ENCODE measurements around the gene PDGFD.

The PDGFD gene

DNA sequence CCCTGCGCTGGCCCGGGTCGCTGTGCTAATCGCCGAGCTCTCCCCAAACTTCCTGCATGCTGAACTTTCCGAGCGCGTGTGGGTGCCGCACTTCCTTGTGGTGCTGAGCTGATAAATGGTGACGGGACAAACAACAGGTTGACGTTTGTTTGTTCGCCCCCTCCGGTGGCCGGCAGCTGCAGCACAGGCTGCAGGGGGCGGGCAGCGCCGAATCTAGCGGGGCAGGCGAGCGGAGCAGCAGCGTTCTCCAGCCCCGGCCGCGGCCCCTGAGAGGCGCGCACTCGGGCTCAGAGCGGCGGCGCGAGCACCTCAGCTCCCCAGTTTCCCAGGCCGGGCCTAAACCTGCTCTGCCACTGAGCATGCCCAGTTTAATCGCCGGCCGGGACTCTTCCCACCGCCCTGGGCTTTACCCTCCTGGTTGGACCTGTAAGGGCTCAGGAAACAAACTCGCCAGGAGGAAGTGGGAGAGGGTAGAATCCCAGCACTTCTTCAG is at the start of gene PDGFD:
TSS of gene PDGFD (minus strand) at position 120 of the 493 bp plus-strand sequence.
- Histone ChIP-seq H4K20me1 (ENCODE audit: insufficient read depth, low read length) (no peaks in the 10 kb centered on the region), H3K36me3 (replicated peaks; ENCODE audit: low read depth, low read length) (no peaks in the 10 kb centered on the region), H3K4me3 (ENCODE audit: low read length) (peak within 1 kb of the TSS; percentile 82), H3K4me2 (ENCODE audit: low read length) (peak within 1 kb of the TSS; percentile 97), H3K9ac (ENCODE audit: low read length) (peak within 1 kb of the TSS; percentile 50), H3K27me3 (ENCODE audit: low read depth, low read length) (peaks cover 13% of the 10 kb centered on the region), H3K79me2 (ENCODE audit: low read length) (no peaks in the 10 kb centered on the region), H3K27ac (ENCODE audit: low read length) (no peak within 1 kb of the TSS), H3K9me3 (ENCODE audit: insufficient read depth, low read length) (no peaks in the 10 kb centered on the region), H2AFZ (ENCODE audit: low read depth, low read length) (peak within 1 kb of the TSS; percentile 92), H3K4me1 (ENCODE audit: low read length) (peaks cover 9% of the 10 kb centered on the region)
- TF ChIP-seq EZH2phosphoT487 (IDR thresholded peaks at IDR 0.05; ENCODE audit: low read depth), result no peak
- TF ChIP-seq, protein P1, sequence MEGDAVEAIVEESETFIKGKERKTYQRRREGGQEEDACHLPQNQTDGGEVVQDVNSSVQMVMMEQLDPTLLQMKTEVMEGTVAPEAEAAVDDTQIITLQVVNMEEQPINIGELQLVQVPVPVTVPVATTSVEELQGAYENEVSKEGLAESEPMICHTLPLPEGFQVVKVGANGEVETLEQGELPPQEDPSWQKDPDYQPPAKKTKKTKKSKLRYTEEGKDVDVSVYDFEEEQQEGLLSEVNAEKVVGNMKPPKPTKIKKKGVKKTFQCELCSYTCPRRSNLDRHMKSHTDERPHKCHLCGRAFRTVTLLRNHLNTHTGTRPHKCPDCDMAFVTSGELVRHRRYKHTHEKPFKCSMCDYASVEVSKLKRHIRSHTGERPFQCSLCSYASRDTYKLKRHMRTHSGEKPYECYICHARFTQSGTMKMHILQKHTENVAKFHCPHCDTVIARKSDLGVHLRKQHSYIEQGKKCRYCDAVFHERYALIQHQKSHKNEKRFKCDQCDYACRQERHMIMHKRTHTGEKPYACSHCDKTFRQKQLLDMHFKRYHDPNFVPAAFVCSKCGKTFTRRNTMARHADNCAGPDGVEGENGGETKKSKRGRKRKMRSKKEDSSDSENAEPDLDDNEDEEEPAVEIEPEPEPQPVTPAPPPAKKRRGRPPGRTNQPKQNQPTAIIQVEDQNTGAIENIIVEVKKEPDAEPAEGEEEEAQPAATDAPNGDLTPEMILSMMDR (IDR thresholded peaks at IDR 0.05; ENCODE audit: low read depth, low read length), result peak; percentile 18; the same call in 1 of the 2 replicates

DNA sequence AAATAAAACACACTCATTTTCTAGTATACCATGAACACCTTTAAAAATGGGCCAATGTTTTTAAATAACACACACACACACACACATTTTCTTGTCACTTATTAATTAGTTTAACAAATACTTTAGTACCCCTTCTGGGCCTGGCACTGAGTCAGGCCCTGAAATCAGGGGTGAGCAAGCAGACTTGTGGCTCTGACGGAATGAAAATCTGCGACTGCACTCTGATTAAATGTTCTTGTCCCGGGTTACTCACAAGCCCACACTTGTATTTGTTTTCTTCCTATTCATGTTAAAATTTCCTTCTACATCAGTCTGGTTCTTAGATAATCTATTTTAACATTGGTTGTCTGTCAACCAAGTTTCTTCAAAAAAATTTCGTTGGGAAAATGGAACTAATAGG is 43.0 kb upstream of the PDGFD start:
- H3K4me1 ChIP-seq (ENCODE audit: low read length), result no peaks in the 10 kb centered on the region
- TF ChIP-seq EZH2phosphoT487 (IDR thresholded peaks at IDR 0.05; ENCODE audit: low read depth), result no peak
- TF ChIP-seq, protein P1 (IDR thresholded peaks at IDR 0.05; ENCODE audit: low read depth, low read length), result no peak
- no peak overlapping the region for H3K27ac ChIP-seq (ENCODE audit: low read length)
- H3K36me3 ChIP-seq (replicated peaks; ENCODE audit: low read depth, low read length), result no peaks in the 10 kb centered on the region
- H3K4me3 ChIP-seq (ENCODE audit: low read length), result no peak overlapping the region
- H3K27me3 ChIP-seq (ENCODE audit: low read depth, low read length), result no peaks in the 10 kb centered on the region
- no peaks in the 10 kb centered on the region for H3K9me3 ChIP-seq (ENCODE audit: insufficient read depth, low read length)
- no peaks in the 10 kb centered on the region for H4K20me1 ChIP-seq (ENCODE audit: insufficient read depth, low read length)
- H3K9ac ChIP-seq (ENCODE audit: low read length), result no peak overlapping the region
- no peak overlapping the region for H2AFZ ChIP-seq (ENCODE audit: low read depth, low read length)
- no peak overlapping the region for H3K4me2 ChIP-seq (ENCODE audit: low read length)
- H3K79me2 ChIP-seq (ENCODE audit: low read length), result no peaks in the 10 kb centered on the region

DNA sequence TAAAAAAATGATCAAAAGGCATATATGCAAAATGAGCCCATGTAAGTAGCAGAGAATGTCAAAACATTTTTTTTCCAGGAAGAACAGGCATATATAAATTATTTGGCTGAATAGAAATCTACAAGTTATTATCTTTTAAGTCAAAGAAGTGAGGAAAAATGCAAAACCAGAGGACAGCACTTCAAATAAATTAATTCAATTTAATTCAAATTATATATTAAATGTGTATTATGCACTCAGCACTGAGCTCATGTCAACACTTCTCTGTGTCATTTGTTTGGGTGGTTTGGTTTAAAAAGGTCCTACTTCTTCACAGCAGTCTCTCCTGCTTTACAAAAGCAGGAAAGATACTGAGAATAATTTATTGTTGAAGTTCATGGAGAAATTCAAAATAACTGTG is 41.9 kb upstream of the PDGFD start:
- Histone ChIP-seq H3K27me3 (ENCODE audit: low read depth, low read length) (no peaks in the 10 kb centered on the region), H3K36me3 (replicated peaks; ENCODE audit: low read depth, low read length) (no peaks in the 10 kb centered on the region), H3K9me3 (ENCODE audit: insufficient read depth, low read length) (no peaks in the 10 kb centered on the region), H4K20me1 (ENCODE audit: insufficient read depth, low read length) (no peaks in the 10 kb centered on the region), H3K4me1 (ENCODE audit: low read length) (no peaks in the 10 kb centered on the region), H3K4me2 (ENCODE audit: low read length) (no peak overlapping the region), H2AFZ (ENCODE audit: low read depth, low read length) (no peak overlapping the region), H3K9ac (ENCODE audit: low read length) (no peak overlapping the region), H3K27ac (ENCODE audit: low read length) (no peak overlapping the region), H3K79me2 (ENCODE audit: low read length) (no peaks in the 10 kb centered on the region), H3K4me3 (ENCODE audit: low read length) (no peak overlapping the region)
- no peak for TF ChIP-seq EZH2phosphoT487 (IDR thresholded peaks at IDR 0.05; ENCODE audit: low read depth)
- TF ChIP-seq, protein P1 (IDR thresholded peaks at IDR 0.05; ENCODE audit: low read depth, low read length), result no peak

DNA sequence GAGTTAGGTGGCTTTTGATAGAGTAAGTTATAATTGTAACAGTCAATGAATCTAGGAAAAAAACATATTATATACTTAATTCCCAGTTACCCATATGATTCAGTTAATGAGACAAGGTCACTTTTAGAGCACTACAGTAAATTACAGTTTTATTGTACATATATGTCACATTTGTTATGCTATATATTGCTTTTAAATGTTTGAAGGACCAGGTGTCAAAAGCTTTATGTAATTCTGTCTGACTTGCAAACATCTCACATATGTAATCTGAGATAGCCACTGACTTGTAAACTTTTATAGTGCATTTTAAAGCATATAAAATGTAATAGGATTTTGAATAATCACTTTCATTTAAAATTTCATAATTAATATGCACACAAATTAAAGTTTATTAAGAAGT is 36.7 kb upstream of the PDGFD start:
- Histone ChIP-seq H3K4me2 (ENCODE audit: low read length) (no peak overlapping the region), H3K27me3 (ENCODE audit: low read depth, low read length) (no peaks in the 10 kb centered on the region), H3K27ac (ENCODE audit: low read length) (no peak overlapping the region), H3K9me3 (ENCODE audit: insufficient read depth, low read length) (no peaks in the 10 kb centered on the region), H3K36me3 (replicated peaks; ENCODE audit: low read depth, low read length) (no peaks in the 10 kb centered on the region), H3K9ac (ENCODE audit: low read length) (no peak overlapping the region), H4K20me1 (ENCODE audit: insufficient read depth, low read length) (no peaks in the 10 kb centered on the region), H3K79me2 (ENCODE audit: low read length) (no peaks in the 10 kb centered on the region), H3K4me1 (ENCODE audit: low read length) (no peaks in the 10 kb centered on the region), H2AFZ (ENCODE audit: low read depth, low read length) (no peak overlapping the region), H3K4me3 (ENCODE audit: low read length) (no peak overlapping the region)
- TF ChIP-seq EZH2phosphoT487 (IDR thresholded peaks at IDR 0.05; ENCODE audit: low read depth), result no peak
- TF ChIP-seq, protein P1 (IDR thresholded peaks at IDR 0.05; ENCODE audit: low read depth, low read length), result no peak

Data from OCI-LY3 (cell line).